Ramos (cell line): ENCODE results near the gene ATP6V0B.

ENCODE experiments used
- in situ Hi-C: fragments of 300-500 bp; cut with MboI; formaldehyde crosslinking; loops from one replicate; pipeline ENCODE4 v1.14.3; 2022; ENCODE audit warnings: low sequenced_read_pairs; ENCODE audit not compliant: unreplicated experiment

The ATP6V0B gene

GRCh38 chr1:43965316-43965715, 9.4 kb upstream of the ATP6V0B start:
- in situ Hi-C loops: no loop called here

- in situ Hi-C loops: no loop called here
These were observed 6.3 kb upstream of the ATP6V0B start for GRCh38 chr1:43968348-43968948.

- in situ Hi-C loops: no loop called here
These were observed 5.4 kb upstream of the ATP6V0B start for GRCh38 chr1:43969416-43969745.

- in situ Hi-C loops: no loop called here
These were observed 4.9 kb upstream of the ATP6V0B start, which contains the start of gene DPH2 for GRCh38 chr1:43969746-43970466. Gene DPH2 (plus strand): TSS chr1:43970010. CDS start chr1:43970176, 166 bp downstream.

- in situ Hi-C loops: no loop called here
These were observed 4.3 kb upstream of the ATP6V0B start for GRCh38 chr1:43970502-43970901.

- in situ Hi-C loops: no loop called here
These were observed 3.8 kb upstream of the ATP6V0B start for GRCh38 chr1:43970911-43971310.

- in situ Hi-C loops: no loop called here
These were observed 3.3 kb upstream of the ATP6V0B start for GRCh38 chr1:43971336-43971980.

- in situ Hi-C loops: no loop called here
These were observed 748 bp upstream of the ATP6V0B start for GRCh38 chr1:43973981-43974442.

- in situ Hi-C loops: no loop called here
These were observed 645 bp downstream of the ATP6V0B start for GRCh38 chr1:43975249-43975961.

- in situ Hi-C loops: no loop called here
These were observed 1.3 kb downstream of the ATP6V0B start for GRCh38 chr1:43976045-43976444.

- in situ Hi-C loops: no loop called here
These were observed 2.1 kb downstream of the ATP6V0B start for GRCh38 chr1:43976890-43977289.

GRCh38 chr1:43977376-43978263, 2.9 kb downstream of the ATP6V0B start:
- in situ Hi-C loops: no loop called here

- in situ Hi-C loops: no loop called here
These were observed 3.4 kb downstream of the ATP6V0B start for GRCh38 chr1:43978264-43978550.

GRCh38 chr1:43978551-43979260, 3.9 kb downstream of the ATP6V0B start, which contains the start of gene B4GALT2:
Gene B4GALT2 (plus strand): TSS chr1:43979210. CDS start chr1:43981161, 1,951 bp downstream.
- in situ Hi-C loops: no loop called here

- in situ Hi-C loops: no loop called here
These were observed 4.4 kb downstream of the ATP6V0B start for GRCh38 chr1:43979261-43979527.

GRCh38 chr1:43979528-43980254, 4.9 kb downstream of the ATP6V0B start:
- in situ Hi-C loops: no loop called here

GRCh38 chr1:43980255-43981134, 5.7 kb downstream of the ATP6V0B start:
- in situ Hi-C loops: no loop called here

GRCh38 chr1:43981135-43981491, 6.4 kb downstream of the ATP6V0B start:
- in situ Hi-C loops: no loop called here
